Stomach (tissue), 9 donors: ENCODE measurements around the gene PBXIP1. TPM values are rescaled to one million over a fixed set of nuclear protein-coding genes. Genes with fewer than 3 reads are reported as not detected.

Experiments used
- DNase-seq, 2 donors: peaks; one replicate each; pipeline versions ENCODE4 v3.0.0 to v3.0.0-alpha.2; 2013 to 2019
- H3K27ac ChIP-seq, 5 donors: fragments of 200-600 bp in 4 of 5; sonication (generic) in 4 of 5; one replicate each; pipeline ENCODE4 v1.5.1; 2013 to 2019; ENCODE audit warnings: mild to moderate bottlenecking in 1 of 5, moderate library complexity in 1 of 5
- H3K27me3 ChIP-seq, 3 donors: fragments of 200-600 bp; sonication (generic); one replicate each; pipeline ENCODE4 v1.5.1; 2017 to 2019; ENCODE audit warnings: mixed run types in 1 of 3
- H3K36me3 ChIP-seq, 4 donors: fragments of 200-600 bp; sonication (generic); 1 replicate in 3 of 4; 2 replicates in 1 of 4; pipeline ENCODE4 v1.5.1; 2016 to 2019
- H3K4me1 ChIP-seq, 4 donors: fragments of 200-600 bp; sonication (generic); one replicate each; pipeline ENCODE4 v1.5.1; 2016 to 2019
- H3K4me3 ChIP-seq, 4 donors: fragments of 200-600 bp; sonication (generic) in 3 of 4; one replicate each; pipeline ENCODE4 v1.5.1; 2016 to 2019; ENCODE audit warnings: mild to moderate bottlenecking in 1 of 4
- H3K9me3 ChIP-seq, 4 donors: fragments of 200-600 bp; sonication (generic); one replicate each; pipeline ENCODE4 v1.5.1; 2016 to 2019
- EP300 ChIP-seq: sonication (generic); formaldehyde crosslinking; IDR thresholded peaks from one replicate; pipeline ENCODE4 v1.6.1; 2017; ENCODE audit warnings: antibody characterized with exemption
- POLR2A ChIP-seq, 4 donors: fragments of 450-650 bp; IDR thresholded peaks; one replicate each; pipeline ENCODE4 v1.6.1; 2016; ENCODE audit warnings: antibody characterized with exemption in 4 of 4, control low read depth in 2 of 4, mild to moderate bottlenecking in 1 of 4, moderate library complexity in 1 of 4
- POLR2AphosphoS5 ChIP-seq, 3 donors: sonication (generic); formaldehyde crosslinking; IDR thresholded peaks; one replicate each; pipeline ENCODE4 v1.6.1; 2016; ENCODE audit warnings: antibody characterized with exemption in 3 of 3
- WGBS, 5 donors: extraction: QIAGEN DNeasy Blood & Tissue Kit in 3 of 5; methylation state at CpG; one replicate each; pipeline versions ENCODE4 v1.1.5 to v1.1.7; 2013 to 2018; 5-methylcytosine and 5-hydroxymethylcytosine counted together
- intact Hi-C: fragments of 100-400 bp; cut with DNase I; formaldehyde crosslinking; loops from one replicate; pipeline ENCODE4 v1.15.1; 2023; ENCODE audit warnings: low total_unique reads
- polyA plus RNA-seq, 3 donors: library from polyadenylated mRNA; stranded (reverse); fragments of 200-250 nt; gene quantifications; one replicate each; pipeline ENCODE4 v1.2.3, GENCODE V29; 2013
- total RNA-seq, 5 donors: library from RNA; depleted of rRNA; stranded (reverse); fragments of >200 nt; gene quantifications; one replicate each; pipeline versions ENCODE4 v1.1.0 to v1.2.3, GENCODE V29; 2014 to 2016
- TF ChIP-seq, protein P1 (sequence below), 7 experiments: fragments of 450-650 bp in 4 of 7; fragments of 200-600 bp in 3 of 7; sonication (generic) in 3 of 7; IDR thresholded peaks; one replicate each; pipeline ENCODE4 v1.5.1; 2016 to 2019; ENCODE audit warnings: antibody characterized with exemption in 7 of 7, control low read depth in 2 of 7, mild to moderate bottlenecking in 1 of 7
- donor health status: healthy with polysubstance abuse.
- donor health status: Bipolar disorder and iron deficiency.
- donor health status: healthy.

Gene PBXIP1
- total and polyA plus RNA-seq, 8 donors: 19.7 to 123 (median 71.7) TPM

DNA sequence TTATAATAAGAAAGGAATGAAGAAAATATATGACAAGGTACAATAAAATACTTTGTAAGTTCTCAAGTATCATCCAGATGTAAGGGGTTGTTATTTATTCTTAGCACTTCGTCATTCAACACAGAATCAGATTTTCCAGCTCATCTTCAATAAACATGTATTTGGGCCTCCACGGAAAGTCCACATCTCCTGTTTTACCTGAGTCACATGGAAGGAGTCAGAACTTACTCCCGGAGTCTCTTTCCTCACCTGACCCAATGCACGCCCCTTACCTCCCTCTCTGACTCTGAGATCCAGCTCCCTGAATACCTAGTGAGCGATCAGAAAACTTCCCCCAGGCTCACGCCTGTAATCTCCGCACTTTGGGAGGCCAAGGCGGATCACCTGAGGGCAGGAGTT lies 17.9 kb downstream of the PBXIP1 start:
- no peaks in the 10 kb centered on the region for H3K27me3 ChIP-seq
- no peaks in the 10 kb centered on the region for H3K9me3 ChIP-seq
- TF ChIP-seq, protein P1, sequence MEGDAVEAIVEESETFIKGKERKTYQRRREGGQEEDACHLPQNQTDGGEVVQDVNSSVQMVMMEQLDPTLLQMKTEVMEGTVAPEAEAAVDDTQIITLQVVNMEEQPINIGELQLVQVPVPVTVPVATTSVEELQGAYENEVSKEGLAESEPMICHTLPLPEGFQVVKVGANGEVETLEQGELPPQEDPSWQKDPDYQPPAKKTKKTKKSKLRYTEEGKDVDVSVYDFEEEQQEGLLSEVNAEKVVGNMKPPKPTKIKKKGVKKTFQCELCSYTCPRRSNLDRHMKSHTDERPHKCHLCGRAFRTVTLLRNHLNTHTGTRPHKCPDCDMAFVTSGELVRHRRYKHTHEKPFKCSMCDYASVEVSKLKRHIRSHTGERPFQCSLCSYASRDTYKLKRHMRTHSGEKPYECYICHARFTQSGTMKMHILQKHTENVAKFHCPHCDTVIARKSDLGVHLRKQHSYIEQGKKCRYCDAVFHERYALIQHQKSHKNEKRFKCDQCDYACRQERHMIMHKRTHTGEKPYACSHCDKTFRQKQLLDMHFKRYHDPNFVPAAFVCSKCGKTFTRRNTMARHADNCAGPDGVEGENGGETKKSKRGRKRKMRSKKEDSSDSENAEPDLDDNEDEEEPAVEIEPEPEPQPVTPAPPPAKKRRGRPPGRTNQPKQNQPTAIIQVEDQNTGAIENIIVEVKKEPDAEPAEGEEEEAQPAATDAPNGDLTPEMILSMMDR (IDR thresholded peaks at IDR 0.05): no peak
- TF ChIP-seq POLR2AphosphoS5 (IDR thresholded peaks at IDR 0.05) (no peak), EP300 (no peak), POLR2A (IDR thresholded peaks at IDR 0.05) (no peak)
- H3K27ac ChIP-seq: peak overlapping the region; percentile 94 to 99 (median 98)
- DNase-seq: no peak
- intact Hi-C loops: no loop called here
- peak overlapping the region in 2 of 4 donors; percentile 60 to 73 for H3K4me3 ChIP-seq
- 74 to 78% (median 76%) methylated on average over 8 of the region's 8 CpGs for WGBS, 5 donors
- no peaks in the 10 kb centered on the region for H3K36me3 ChIP-seq
- peaks cover 37 to 70% (median 49%) of the 10 kb centered on the region in 4 donors for H3K4me1 ChIP-seq

DNA sequence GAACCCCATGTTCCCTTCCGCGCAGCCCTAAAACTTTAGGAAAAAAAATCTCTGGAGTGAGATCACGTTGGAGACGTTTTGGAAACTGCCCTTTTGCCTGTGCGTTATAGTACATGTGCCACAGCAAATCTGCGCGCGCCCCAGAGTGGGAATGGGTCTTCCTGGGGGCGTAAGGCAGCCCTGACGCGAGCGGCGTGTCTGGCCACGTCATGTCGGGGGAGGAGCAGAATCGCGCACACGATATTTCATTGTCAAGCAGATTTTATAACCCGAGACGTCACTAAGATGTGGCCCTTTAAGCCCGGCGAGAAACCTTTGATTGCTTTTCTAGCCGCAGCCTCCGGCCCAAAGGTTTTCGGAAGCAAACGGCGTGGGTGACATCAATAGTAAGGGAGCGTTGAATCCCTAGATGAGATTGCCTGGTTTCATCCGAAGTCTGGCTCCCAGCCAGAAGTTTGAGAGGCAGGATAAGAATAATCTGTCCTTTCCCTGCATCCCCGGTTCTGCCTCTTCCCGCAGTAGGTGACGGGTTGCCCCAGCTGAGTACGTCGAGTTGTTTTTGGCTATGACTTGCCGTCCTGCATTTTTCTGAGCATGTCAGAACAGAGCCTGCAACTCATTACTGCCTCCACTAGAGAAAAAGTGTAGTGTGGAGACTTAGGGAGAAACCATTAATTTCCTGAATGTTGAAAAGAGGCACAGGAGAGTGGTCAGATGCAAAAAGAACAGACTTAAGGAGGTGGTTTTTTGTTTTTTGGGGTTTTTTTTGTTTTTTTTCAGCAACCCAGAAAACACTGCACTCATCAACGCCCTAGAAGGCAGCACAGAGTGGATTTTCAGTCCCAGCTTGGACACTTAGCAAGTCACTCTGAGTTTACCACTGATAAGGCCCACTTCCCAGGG lies 18.6 kb downstream of the PBXIP1 start:
- DNase-seq: peak; percentile 91 to 98
- H3K4me3 ChIP-seq: peak overlapping the region; percentile 60 to 73 (median 62)
- no peaks in the 10 kb centered on the region for H3K27me3 ChIP-seq
- intact Hi-C loops: no loop called here
- H3K9me3 ChIP-seq: no peaks in the 10 kb centered on the region
- H3K27ac ChIP-seq: peak overlapping the region; percentile 94 to 99 (median 98)
- peaks cover 32 to 66% (median 43%) of the 10 kb centered on the region in 4 donors for H3K4me1 ChIP-seq
- TF ChIP-seq POLR2AphosphoS5 (IDR thresholded peaks at IDR 0.05) (peak in 2 of 3 donors; percentile 61 to 81), EP300 (no peak), POLR2A (IDR thresholded peaks at IDR 0.05) (no peak)
- TF ChIP-seq, protein P1 (IDR thresholded peaks at IDR 0.05): peak in 2 of 7 experiments; percentile 18 to 32
- H3K36me3 ChIP-seq: no peaks in the 10 kb centered on the region
- 0 to 1% (median 1%) methylated on average over 36 of the region's 36 CpGs for WGBS, 5 donors

DNA sequence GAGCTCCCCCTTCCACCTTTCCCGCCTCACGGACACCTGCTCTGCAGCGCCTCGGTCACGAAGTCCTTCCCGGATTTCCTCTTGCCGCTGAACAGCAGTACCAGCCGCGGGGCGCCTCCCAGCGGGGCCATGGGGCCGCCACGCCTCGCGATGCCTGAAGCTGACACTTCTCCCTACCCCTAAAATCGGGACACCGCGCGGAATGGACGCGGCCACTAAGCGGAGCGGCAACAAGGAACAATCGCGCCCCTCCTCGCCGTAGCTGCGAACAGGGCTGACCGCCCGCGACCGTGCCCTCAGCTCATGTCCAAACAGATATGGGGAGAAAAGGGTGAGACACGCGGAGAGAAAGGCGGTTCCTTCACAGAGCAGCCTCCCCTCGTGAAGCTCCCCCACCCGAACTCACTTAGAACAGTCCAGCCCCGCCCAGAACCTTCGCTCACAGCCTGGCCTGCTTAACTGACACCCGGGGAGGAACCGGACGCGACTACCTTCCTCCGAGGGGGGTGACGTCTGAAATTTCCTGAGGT lies 19.3 kb downstream of the PBXIP1 start, which contains the start of gene PMVK:
PMVK (minus strand) TSS at position 165 of the 530 bp plus-strand sequence; CDS start at position 131, 34 bp downstream.
- Histone ChIP-seq H3K36me3 (peaks cover 0 to 6% (median 0%) of the 10 kb centered on the region in 4 donors), H3K4me1 (peaks cover 25 to 62% (median 36%) of the 10 kb centered on the region in 4 donors), H3K9me3 (no peaks in the 10 kb centered on the region), H3K27ac (peak within 1 kb of the TSS; percentile 94 to 99 (median 98)), H3K27me3 (no peaks in the 10 kb centered on the region), H3K4me3 (peak within 1 kb of the TSS; percentile 60 to 73 (median 62))
- intact Hi-C loops: no loop called here
- TF ChIP-seq POLR2AphosphoS5 (IDR thresholded peaks at IDR 0.05) (peak; percentile 86 to 93 (median 91)), EP300 (no peak), POLR2A (IDR thresholded peaks at IDR 0.05) (peak in 2 of 4 donors; percentile 43 to 45)
- TF ChIP-seq, protein P1 (IDR thresholded peaks at IDR 0.05): peak in 3 of 7 experiments; percentile 20 to 44 (median 36)
- peak; percentile 96 to 98 for DNase-seq
- WGBS, 5 donors: 0 to 1% (median 0%) methylated on average over 18 to 45 of the region's 45 CpGs
